ENCODE data around the gene LBHD2. TPM values are rescaled to one million over a fixed set of nuclear protein-coding genes. Genes with fewer than 3 reads are reported as not detected.

The LBHD2 gene
- total RNA-seq, 1 experiment from 2014 or later, result not detected

Other genes with a start within 250 kb of the LBHD2 start
- gene AMN, start 161.5 kb upstream of the LBHD2 start, total RNA-seq (2014; rRNA removed; shearing (Covaris generic)), result 0.92 and 1.7 TPM in 2 replicates
- gene CDC42BPB, start 26.7 kb upstream of the LBHD2 start, total RNA-seq (2014; rRNA removed; shearing (Covaris generic)), result 56.1 and 59.8 TPM in 2 replicates
- gene EXOC3L4, start 10.5 kb downstream of the LBHD2 start, total RNA-seq (2014; rRNA removed; shearing (Covaris generic)), result 0.21 TPM in 1 of 2 replicates, not detected in the other
- 30.1 and 38.7 TPM in 2 replicates for gene TNFAIP2, start 39.3 kb downstream of the LBHD2 start, total RNA-seq (2014; rRNA removed; shearing (Covaris generic))